K562 (cell line): ENCODE results near the gene HYAL3. TPM values are rescaled to one million over a fixed set of nuclear protein-coding genes. Genes with fewer than 3 reads are reported as not detected.

Experiments
- ESRRB ChIP-seq: fragments of 250-450 bp; sonication (Bioruptor Pico); IDR thresholded peaks from 2 replicates; pipeline ENCODE4 v1.5.0; 2020; ENCODE audit warnings: mild to moderate bottlenecking, moderate library complexity, borderline replicate concordance
- FOXK2 ChIP-seq, 2 experiments: fragments of 450-650 bp; IDR thresholded peaks in 1 of 2; conservative IDR thresholded peaks in 1 of 2; 2 replicates each; pipeline ENCODE4 v1.6.1; 2016; ENCODE audit warnings: low read depth in 2 of 2, mild to moderate bottlenecking in 1 of 2
- HCFC1 ChIP-seq: IDR thresholded peaks from 2 replicates; pipeline ENCODE4 v1.6.1; 2012; ENCODE audit warnings: low read depth, low read length, improper control_type of control experiment
- HMGXB4 ChIP-seq: sonication (generic); formaldehyde crosslinking; IDR thresholded peaks from 2 replicates; pipeline ENCODE4 v1.8.1; 2023; ENCODE audit warnings: mild to moderate bottlenecking, missing genetic modification reagents
- MYBL2 ChIP-seq, 2 experiments: fragments of 450-650 bp in 1 of 2; sonication (generic) in 1 of 2; formaldehyde crosslinking in 1 of 2; IDR thresholded peaks; 2 replicates each; pipeline versions ENCODE4 v1.6.1 to v1.8.1; 2017 to 2022; ENCODE audit warnings: borderline replicate concordance in 1 of 2, inconsistent platforms in 1 of 2, low read depth in 1 of 2, mild to moderate bottlenecking in 1 of 2, missing genetic modification reagents in 1 of 2, moderate library complexity in 1 of 2
- NFRKB ChIP-seq: fragments of 450-650 bp; IDR thresholded peaks from 2 replicates; pipeline ENCODE4 v1.6.1; 2016; ENCODE audit warnings: low read depth
- RBFOX2 ChIP-seq: fragments of 200-400 bp; formaldehyde crosslinking; IDR thresholded peaks from 2 replicates; pipeline ENCODE4 v1.6.1; 2017; ENCODE audit warnings: low read depth, mild to moderate bottlenecking, low read length, moderate library complexity
- SIX5 ChIP-seq, 2 experiments: IDR thresholded peaks; 2 replicates each; pipeline ENCODE4 v1.6.1; 2011; ENCODE audit warnings: low read length in 2 of 2, borderline replicate concordance in 1 of 2, low read depth in 1 of 2, mild to moderate bottlenecking in 1 of 2, moderate library complexity in 1 of 2; ENCODE audit not compliant: insufficient read depth in 1 of 2
- TAF7 ChIP-seq: fragments of 450-650 bp; IDR thresholded peaks from 2 replicates; pipeline ENCODE4 v1.6.1; 2016; ENCODE audit warnings: missing genetic modification characterization, missing compliant biosample characterization
- TCF7L2 ChIP-seq: fragments of 150-350 bp; IDR thresholded peaks from 2 replicates; pipeline ENCODE4 v1.6.1; 2016; ENCODE audit warnings: low read depth, mild to moderate bottlenecking, low read length, moderate library complexity
- ZNF212 ChIP-seq: fragments of 450-650 bp; formaldehyde crosslinking; IDR thresholded peaks from 2 replicates; pipeline ENCODE4 v1.4.0; 2020; ENCODE audit warnings: mild to moderate bottlenecking
- ZNF280A ChIP-seq: fragments of 450-650 bp; IDR thresholded peaks from 2 replicates; pipeline ENCODE4 v1.6.1; 2018; ENCODE audit warnings: mild to moderate bottlenecking, low read depth; ENCODE audit not compliant: partially characterized antibody
- ZNF407 ChIP-seq: fragments of 450-650 bp; IDR thresholded peaks from 2 replicates; pipeline ENCODE4 v1.6.1; 2016; ENCODE audit warnings: low read depth
- ZNF644 ChIP-seq: fragments of 200-800 bp; sonication (Bioruptor generic); IDR thresholded peaks from 2 replicates; pipeline ENCODE4 v1.6.1; 2016; ENCODE audit warnings: low read depth, missing genetic modification characterization, missing compliant biosample characterization
- polyA plus RNA-seq, 8 experiments: library from polyadenylated mRNA; depleted of rRNA in 4 of 8; stranded (reverse) in 5 of 8; unstranded in 3 of 8; fragments of >200 nt; fragmentation: Nextera tagmentation in 2 of 8; fragmentation: Illumina TruSeq in 1 of 8; extraction: Ambion mirVana in 2 of 8; extraction: Trizol in 1 of 8; gene quantifications; 2 replicates each; pipeline versions ENCODE4 v1.2.1 to v1.2.3, GENCODE V29; 2011 to 2014; ENCODE audit warnings: inconsistent platforms in 1 of 8, missing spikeins in 1 of 8
- total RNA-seq, 7 experiments: library from RNA; depleted of rRNA in 6 of 7; stranded (reverse); fragments of >200 nt in 6 of 7; fragmentation: Illumina TruSeq in 2 of 7; extraction: Trizol in 2 of 7; gene quantifications; 2 replicates each; pipeline versions ENCODE4 v1.2.1 to v1.2.3, GENCODE V29; 2011 to 2021; ENCODE audit warnings: low replicate concordance in 1 of 7

The HYAL3 gene
- total and polyA plus RNA-seq, 9 of the 15 experiments (the other 6 are each of a cell fraction or from before 2014, with no cell fraction given), result 0.38 to 9.1 (median 6.8) TPM

- TF ChIP-seq MYBL2 (IDR thresholded peaks at IDR 0.05; ENCODE audit: low read depth), result no peak
- no peak for TF ChIP-seq MYBL2 (CRISPR knock-in tag; IDR thresholded peaks at IDR 0.05; ENCODE audit: borderline replicate concordance)
- peak; percentile 83 for TF ChIP-seq RBFOX2
- peak; percentile 60 for TF ChIP-seq HCFC1
- no peak for TF ChIP-seq ZNF407
- no peak for TF ChIP-seq HMGXB4
- no peak for TF ChIP-seq FOXK2 (conservative IDR thresholded peaks at IDR 0.05 in 1 of 2, IDR thresholded peaks at IDR 0.05 in 1 of 2; ENCODE audit: low read depth in 2 of 2)
- TF ChIP-seq SIX5 (IDR thresholded peaks at IDR 0.05; ENCODE audit: borderline replicate concordance in 1 of 2, insufficient read depth in 1 of 2, low read depth in 1 of 2, low read length in 2 of 2), result no peak
- no peak for TF ChIP-seq ZNF212
- TF ChIP-seq TCF7L2, result no peak
- TF ChIP-seq ZNF280A, result no peak
- TF ChIP-seq ESRRB, result no peak
- TF ChIP-seq TAF7, result no peak
- no peak for TF ChIP-seq ZNF644 (tag)
- no peak for TF ChIP-seq NFRKB
Observed at GRCh38 chr3:50327943-50328691, 28.9 kb upstream of the HYAL3 start, which contains the start of gene TUSC2 (continued).
